ENCODE results near the gene TNFRSF13B. TPM values are rescaled to one million over a fixed set of nuclear protein-coding genes. Genes with fewer than 3 reads are reported as not detected.

TNFRSF13B gene
- total RNA-seq, 3 donors from 2014 or later (not counting 1 experiment from before 2014, with no cell fraction given): 0.70 to 7.7 (median 0.89) TPM

DNA sequence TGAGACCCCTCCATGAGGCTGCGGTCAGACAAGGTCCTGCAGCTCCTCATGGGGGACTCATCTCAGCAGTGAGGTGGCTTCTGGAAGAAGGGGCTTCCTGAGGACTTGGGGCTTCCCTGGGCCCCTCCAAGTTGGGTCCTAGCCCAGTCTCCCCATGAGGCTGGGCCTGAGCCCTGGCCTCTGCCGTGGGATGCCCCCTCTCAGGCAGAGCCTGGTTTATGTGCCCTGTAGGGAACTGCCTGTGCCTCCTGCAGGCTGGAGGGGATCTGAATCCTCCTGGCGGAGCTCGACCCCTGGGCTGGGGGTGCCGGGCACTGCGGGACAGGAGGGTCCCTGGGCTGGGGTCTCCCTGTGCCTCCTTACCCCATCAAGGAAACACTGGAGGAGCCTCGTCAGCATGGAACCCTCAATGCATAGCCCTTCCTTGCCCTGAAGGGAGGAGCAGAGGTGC, 45.8 kb downstream of the TNFRSF13B start:
- Mint-ChIP-seq H3K4me3 (no peak overlapping the region), H3K27me3 (ENCODE audit: low read depth in 2 of 2) (no peaks in the 10 kb centered on the region), H3K4me1 (no peaks in the 10 kb centered on the region), H3K9me3 (no peaks in the 10 kb centered on the region), H3K36me3 (no peaks in the 10 kb centered on the region), H3K27ac (no peak overlapping the region)
- no peak overlapping the region for H3K27ac ChIP-seq (ENCODE audit: low read length)
- no peak overlapping the region for H3K4me3 ChIP-seq (ENCODE audit: low read length)
- peak in 1 of 2 donors; percentile 9 for DNase-seq
- no peak for ATAC-seq
- no peaks in the 10 kb centered on the region for H3K4me1 ChIP-seq (ENCODE audit: control insufficient read depth, insufficient read depth, low read length)
- intact Hi-C loops (cut with micrococcal nuclease): no loop called here
- WGBS (ENCODE audit: insufficient coverage): 91% methylated on average over 7 of the region's 7 CpGs
- no peaks in the 10 kb centered on the region for H3K27me3 ChIP-seq (ENCODE audit: control insufficient read depth, insufficient read depth, low read length)
- H3K9me3 ChIP-seq (ENCODE audit: control insufficient read depth, insufficient read depth, low read length): no peaks in the 10 kb centered on the region
- H3K36me3 ChIP-seq (ENCODE audit: control insufficient read depth, insufficient read depth, low read length): no peaks in the 10 kb centered on the region
- TF ChIP-seq CTCF (IDR thresholded peaks at IDR 0.05): no peak

GRCh38 chr17:16925461-16926060, 46.4 kb downstream of the TNFRSF13B start:
- ATAC-seq (no peak), DNase-seq (no peak)
- TF ChIP-seq CTCF (IDR thresholded peaks at IDR 0.05): no peak
- Mint-ChIP-seq H3K27ac (no peak overlapping the region), H3K36me3 (no peaks in the 10 kb centered on the region), H3K4me3 (no peak overlapping the region), H3K9me3 (no peaks in the 10 kb centered on the region), H3K27me3 (ENCODE audit: low read depth in 2 of 2) (no peaks in the 10 kb centered on the region), H3K4me1 (no peaks in the 10 kb centered on the region)
- Histone ChIP-seq H3K4me3 (ENCODE audit: low read length) (no peak overlapping the region), H3K27ac (ENCODE audit: low read length) (no peak overlapping the region), H3K9me3 (ENCODE audit: control insufficient read depth, insufficient read depth, low read length) (no peaks in the 10 kb centered on the region), H3K27me3 (ENCODE audit: control insufficient read depth, insufficient read depth, low read length) (no peaks in the 10 kb centered on the region), H3K36me3 (ENCODE audit: control insufficient read depth, insufficient read depth, low read length) (no peaks in the 10 kb centered on the region), H3K4me1 (ENCODE audit: control insufficient read depth, insufficient read depth, low read length) (no peaks in the 10 kb centered on the region)
- intact Hi-C loops (cut with micrococcal nuclease): no loop called here
- 91% methylated on average over 15 of the region's 15 CpGs for WGBS (ENCODE audit: insufficient coverage)

- WGBS (ENCODE audit: insufficient coverage): 89% methylated on average over 6 of the region's 10 CpGs
- H3K9me3 Mint-ChIP-seq: no peaks in the 10 kb centered on the region
- ATAC-seq (no peak), DNase-seq (no peak)
- no peaks in the 10 kb centered on the region for H3K4me1 ChIP-seq (ENCODE audit: control insufficient read depth, insufficient read depth, low read length)
- no peaks in the 10 kb centered on the region for H3K4me1 Mint-ChIP-seq
- H3K27me3 Mint-ChIP-seq (ENCODE audit: low read depth in 2 of 2): no peaks in the 10 kb centered on the region
- no peaks in the 10 kb centered on the region for H3K27me3 ChIP-seq (ENCODE audit: control insufficient read depth, insufficient read depth, low read length)
- no peaks in the 10 kb centered on the region for H3K9me3 ChIP-seq (ENCODE audit: control insufficient read depth, insufficient read depth, low read length)
- no peak overlapping the region for H3K27ac Mint-ChIP-seq
- TF ChIP-seq CTCF (IDR thresholded peaks at IDR 0.05): no peak
- H3K4me3 Mint-ChIP-seq: no peak overlapping the region
- H3K36me3 Mint-ChIP-seq: no peaks in the 10 kb centered on the region
- H3K4me3 ChIP-seq (ENCODE audit: low read length): no peak overlapping the region
- no peak overlapping the region for H3K27ac ChIP-seq (ENCODE audit: low read length)
- intact Hi-C loops (cut with micrococcal nuclease): loop anchor here (5.0 kb wide), 1 partner anchor 67 kb away; no protein-coding TSS in a partner anchor
- no peaks in the 10 kb centered on the region for H3K36me3 ChIP-seq (ENCODE audit: control insufficient read depth, insufficient read depth, low read length)
These were observed 47.0 kb downstream of the TNFRSF13B start for GRCh38 chr17:16924696-16925440.
